ENCODE results near the gene MUC2.

The MUC2 gene

GRCh38 chr11:1074244-1075221, at the start of gene MUC2:
TSS of gene MUC2 (plus strand) at chr11:1074874.
- no peaks in the 10 kb centered on the region for H3K4me1 ChIP-seq
- peaks cover 23% of the 10 kb centered on the region for H3K27me3 ChIP-seq (ENCODE audit: low read depth)
- in situ Hi-C loops (cut with MboI; ENCODE audit: low sequenced_read_pairs), result no loop called here
- H3K4me3 ChIP-seq, result no peak within 1 kb of the TSS
- peak in 1 of 2 experiments; percentile 7 for DNase-seq (ENCODE audit: low spot score in 2 of 2)
- H3K36me3 ChIP-seq (replicated peaks), result no peaks in the 10 kb centered on the region
- H3K9me3 ChIP-seq, result no peaks in the 10 kb centered on the region

- no peaks in the 10 kb centered on the region for H3K27me3 ChIP-seq (ENCODE audit: low read depth)
- no peaks in the 10 kb centered on the region for H3K9me3 ChIP-seq
- no peak overlapping the region for H3K4me3 ChIP-seq
- in situ Hi-C loops (cut with MboI; ENCODE audit: low sequenced_read_pairs), result no loop called here
- no peaks in the 10 kb centered on the region for H3K4me1 ChIP-seq
- no peak for DNase-seq (ENCODE audit: low spot score in 2 of 2)
- H3K36me3 ChIP-seq (replicated peaks), result no peaks in the 10 kb centered on the region
Measured at GRCh38 chr11:1025410-1026162, 49.1 kb upstream of the MUC2 start.

- no peak overlapping the region for H3K4me3 ChIP-seq
- H3K9me3 ChIP-seq, result no peaks in the 10 kb centered on the region
- no peaks in the 10 kb centered on the region for H3K4me1 ChIP-seq
- in situ Hi-C loops (cut with MboI; ENCODE audit: low sequenced_read_pairs), result no loop called here
- no peaks in the 10 kb centered on the region for H3K27me3 ChIP-seq (ENCODE audit: low read depth)
- no peak for DNase-seq (ENCODE audit: low spot score in 2 of 2)
- H3K36me3 ChIP-seq (replicated peaks), result no peaks in the 10 kb centered on the region
Measured at GRCh38 chr11:1026163-1026450, 48.6 kb upstream of the MUC2 start.

DNA sequence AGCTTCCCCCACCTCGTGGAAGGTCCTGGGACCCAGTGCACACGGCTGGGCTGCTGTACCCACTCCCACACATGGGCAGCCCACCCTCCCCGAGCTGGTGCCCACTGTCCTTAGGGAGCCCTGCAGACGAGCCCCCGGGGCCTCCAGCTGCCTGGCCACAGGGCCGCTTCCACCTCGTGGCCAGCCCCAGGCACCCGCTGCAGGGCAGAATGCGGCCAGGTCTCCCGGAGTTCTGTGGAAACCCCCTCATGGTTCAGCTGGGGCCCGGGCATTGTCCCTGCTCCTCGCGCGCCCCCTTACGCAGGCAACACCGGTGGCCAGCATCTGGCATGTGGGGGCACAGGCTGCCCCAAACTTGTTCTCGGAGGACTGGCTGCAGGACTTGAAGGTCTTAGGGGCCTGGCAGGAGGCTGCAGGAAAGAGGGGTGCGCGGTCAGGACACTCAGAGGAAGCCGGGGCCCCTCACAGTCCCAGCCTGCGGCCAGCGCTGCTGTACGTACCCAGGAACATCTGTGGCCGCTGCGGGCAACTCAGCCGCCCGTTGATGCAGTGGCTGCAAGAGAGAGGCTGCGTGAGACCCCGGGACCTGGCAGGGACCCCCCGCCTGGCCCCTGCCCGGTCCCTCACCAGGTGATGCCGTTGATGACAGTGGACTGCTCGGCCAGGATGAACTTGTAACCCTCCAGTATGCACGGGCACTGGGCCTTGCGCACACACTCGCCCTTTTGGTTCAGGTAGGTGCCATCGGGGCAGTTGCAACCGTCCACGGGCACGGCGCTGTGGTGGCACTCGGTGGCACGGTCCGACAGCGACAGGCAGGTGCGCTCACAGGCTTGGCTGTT, 47.8 kb upstream of the MUC2 start:
- no peaks in the 10 kb centered on the region for H3K27me3 ChIP-seq (ENCODE audit: low read depth)
- H3K4me1 ChIP-seq, result no peaks in the 10 kb centered on the region
- no peaks in the 10 kb centered on the region for H3K36me3 ChIP-seq (replicated peaks)
- H3K4me3 ChIP-seq, result no peak overlapping the region
- in situ Hi-C loops (cut with MboI; ENCODE audit: low sequenced_read_pairs), result no loop called here
- H3K9me3 ChIP-seq, result no peaks in the 10 kb centered on the region
- no peak for DNase-seq (ENCODE audit: low spot score in 2 of 2)

DNA sequence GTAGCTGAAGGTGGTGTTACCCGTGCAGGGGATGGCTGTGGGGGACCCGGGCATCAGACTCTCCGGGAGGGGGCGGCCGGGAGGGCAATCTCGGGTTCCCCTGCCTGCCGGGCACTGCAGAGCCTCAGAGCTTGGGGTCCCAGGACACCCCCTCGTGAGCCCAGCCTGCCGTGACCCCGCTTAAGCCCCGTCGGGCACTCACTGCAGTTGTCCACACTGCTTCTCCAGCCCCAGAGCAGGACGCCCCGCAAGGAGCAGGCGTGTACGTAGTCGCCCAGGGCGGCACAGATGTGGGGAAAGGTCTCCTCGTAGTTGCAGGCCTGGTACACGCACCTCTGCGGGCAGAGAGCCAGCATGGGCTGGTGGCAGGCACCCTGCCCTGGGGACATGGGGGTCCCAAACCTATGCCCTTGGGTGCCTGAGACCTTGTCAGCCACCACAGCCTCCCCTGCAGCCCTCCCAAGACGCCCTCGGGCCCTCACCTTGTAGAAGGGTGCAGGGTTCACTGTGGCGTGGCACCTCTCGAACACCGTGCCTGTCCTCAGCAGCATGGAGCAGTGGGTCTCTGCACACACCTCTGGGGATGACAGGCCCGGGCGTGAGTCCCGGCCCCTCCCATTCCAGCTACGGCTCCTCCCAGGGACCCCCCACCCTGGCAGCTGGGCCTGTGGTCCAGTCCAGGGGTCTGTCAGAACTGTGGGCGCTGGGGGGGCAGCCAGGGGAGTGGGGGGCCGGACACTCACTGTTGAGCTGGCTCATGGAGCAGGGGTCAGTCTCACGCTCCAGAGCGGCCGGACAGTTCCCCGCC, 47.0 kb upstream of the MUC2 start:
- no peak for DNase-seq (ENCODE audit: low spot score in 2 of 2)
- in situ Hi-C loops (cut with MboI; ENCODE audit: low sequenced_read_pairs), result no loop called here
- H3K4me3 ChIP-seq, result no peak overlapping the region

GRCh38 chr11:1028291-1028540, 46.5 kb upstream of the MUC2 start:
- Histone ChIP-seq H3K4me1 (no peaks in the 10 kb centered on the region), H3K36me3 (replicated peaks) (no peaks in the 10 kb centered on the region), H3K27me3 (ENCODE audit: low read depth) (no peaks in the 10 kb centered on the region), H3K4me3 (no peak overlapping the region), H3K9me3 (no peaks in the 10 kb centered on the region)
- DNase-seq (ENCODE audit: low spot score in 2 of 2), result no peak
- in situ Hi-C loops (cut with MboI; ENCODE audit: low sequenced_read_pairs), result no loop called here

More for the DNA sequence above, 47.0 kb upstream of the MUC2 start:
- no peaks in the 10 kb centered on the region for H3K36me3 ChIP-seq (replicated peaks)
- H3K4me1 ChIP-seq, result no peaks in the 10 kb centered on the region
- no peaks in the 10 kb centered on the region for H3K27me3 ChIP-seq (ENCODE audit: low read depth)
- no peaks in the 10 kb centered on the region for H3K9me3 ChIP-seq

GRCh38 chr11:1028616-1029015, 46.1 kb upstream of the MUC2 start:
- Histone ChIP-seq H3K9me3 (no peaks in the 10 kb centered on the region), H3K36me3 (replicated peaks) (no peaks in the 10 kb centered on the region), H3K27me3 (ENCODE audit: low read depth) (no peaks in the 10 kb centered on the region), H3K4me3 (no peak overlapping the region), H3K4me1 (no peaks in the 10 kb centered on the region)
- no peak for DNase-seq (ENCODE audit: low spot score in 2 of 2)
- in situ Hi-C loops (cut with MboI; ENCODE audit: low sequenced_read_pairs), result no loop called here

DNA sequence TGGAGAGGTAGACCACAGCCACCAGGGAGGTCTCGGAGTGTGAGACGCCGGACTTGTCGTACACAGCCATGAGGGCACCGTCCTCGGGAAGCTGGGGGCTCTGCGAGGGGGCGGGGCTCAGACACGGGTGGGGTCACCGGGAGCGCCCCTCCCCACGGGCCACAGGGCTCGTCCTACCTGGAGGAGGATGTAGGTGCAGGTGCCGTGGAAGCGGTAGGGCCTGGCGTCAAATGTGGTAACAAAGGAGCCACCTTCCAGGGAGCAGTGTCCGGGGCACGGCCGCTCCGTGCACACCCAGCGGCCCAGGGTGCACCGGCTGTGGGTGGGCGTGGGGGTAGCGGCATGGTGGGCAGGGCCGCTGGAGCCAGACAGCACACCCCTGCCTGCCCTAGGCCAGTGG, 45.6 kb upstream of the MUC2 start:
- Histone ChIP-seq H3K4me1 (no peaks in the 10 kb centered on the region), H3K27me3 (ENCODE audit: low read depth) (no peaks in the 10 kb centered on the region), H3K36me3 (replicated peaks) (no peaks in the 10 kb centered on the region), H3K4me3 (no peak overlapping the region), H3K9me3 (no peaks in the 10 kb centered on the region)
- no peak for DNase-seq (ENCODE audit: low spot score in 2 of 2)
- in situ Hi-C loops (cut with MboI; ENCODE audit: low sequenced_read_pairs), result no loop called here

GRCh38 chr11:1029654-1030053, 45.0 kb upstream of the MUC2 start:
- no peaks in the 10 kb centered on the region for H3K36me3 ChIP-seq (replicated peaks)
- H3K4me1 ChIP-seq, result no peaks in the 10 kb centered on the region
- DNase-seq (ENCODE audit: low spot score in 2 of 2), result no peak
- H3K9me3 ChIP-seq, result no peaks in the 10 kb centered on the region
- H3K4me3 ChIP-seq, result no peak overlapping the region
- in situ Hi-C loops (cut with MboI; ENCODE audit: low sequenced_read_pairs), result no loop called here
- H3K27me3 ChIP-seq (ENCODE audit: low read depth), result no peaks in the 10 kb centered on the region

DNA sequence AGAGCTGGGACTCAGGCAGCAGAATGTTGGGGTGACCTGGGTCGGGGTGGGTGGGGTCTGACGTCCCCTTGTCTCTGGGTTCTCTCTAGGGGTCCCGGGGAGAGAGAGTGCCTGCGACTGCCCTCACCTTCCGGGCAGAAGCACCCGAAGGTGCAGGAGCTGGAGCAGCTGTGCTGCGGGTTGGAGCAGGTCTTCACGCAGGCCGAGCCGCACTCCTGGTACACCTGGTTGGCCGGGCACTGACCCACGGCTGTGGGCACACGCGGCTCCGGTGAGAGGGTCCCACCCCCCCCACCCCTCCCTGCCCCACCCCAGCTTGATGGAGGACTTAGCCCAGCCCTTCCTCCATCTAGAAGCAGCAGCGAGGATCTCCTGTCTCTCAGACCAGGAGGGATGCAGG, 44.6 kb upstream of the MUC2 start:
- H3K9me3 ChIP-seq, result no peaks in the 10 kb centered on the region
- in situ Hi-C loops (cut with MboI; ENCODE audit: low sequenced_read_pairs), result no loop called here
- DNase-seq (ENCODE audit: low spot score in 2 of 2), result no peak
- no peaks in the 10 kb centered on the region for H3K36me3 ChIP-seq (replicated peaks)
- no peak overlapping the region for H3K4me3 ChIP-seq
- no peaks in the 10 kb centered on the region for H3K27me3 ChIP-seq (ENCODE audit: low read depth)
- H3K4me1 ChIP-seq, result no peaks in the 10 kb centered on the region

GRCh38 chr11:1030556-1030955, 44.1 kb upstream of the MUC2 start:
- Histone ChIP-seq H3K9me3 (no peaks in the 10 kb centered on the region), H3K4me1 (no peaks in the 10 kb centered on the region), H3K4me3 (no peak overlapping the region), H3K27me3 (ENCODE audit: low read depth) (no peaks in the 10 kb centered on the region), H3K36me3 (replicated peaks) (no peaks in the 10 kb centered on the region)
- no peak for DNase-seq (ENCODE audit: low spot score in 2 of 2)
- in situ Hi-C loops (cut with MboI; ENCODE audit: low sequenced_read_pairs), result no loop called here

DNA sequence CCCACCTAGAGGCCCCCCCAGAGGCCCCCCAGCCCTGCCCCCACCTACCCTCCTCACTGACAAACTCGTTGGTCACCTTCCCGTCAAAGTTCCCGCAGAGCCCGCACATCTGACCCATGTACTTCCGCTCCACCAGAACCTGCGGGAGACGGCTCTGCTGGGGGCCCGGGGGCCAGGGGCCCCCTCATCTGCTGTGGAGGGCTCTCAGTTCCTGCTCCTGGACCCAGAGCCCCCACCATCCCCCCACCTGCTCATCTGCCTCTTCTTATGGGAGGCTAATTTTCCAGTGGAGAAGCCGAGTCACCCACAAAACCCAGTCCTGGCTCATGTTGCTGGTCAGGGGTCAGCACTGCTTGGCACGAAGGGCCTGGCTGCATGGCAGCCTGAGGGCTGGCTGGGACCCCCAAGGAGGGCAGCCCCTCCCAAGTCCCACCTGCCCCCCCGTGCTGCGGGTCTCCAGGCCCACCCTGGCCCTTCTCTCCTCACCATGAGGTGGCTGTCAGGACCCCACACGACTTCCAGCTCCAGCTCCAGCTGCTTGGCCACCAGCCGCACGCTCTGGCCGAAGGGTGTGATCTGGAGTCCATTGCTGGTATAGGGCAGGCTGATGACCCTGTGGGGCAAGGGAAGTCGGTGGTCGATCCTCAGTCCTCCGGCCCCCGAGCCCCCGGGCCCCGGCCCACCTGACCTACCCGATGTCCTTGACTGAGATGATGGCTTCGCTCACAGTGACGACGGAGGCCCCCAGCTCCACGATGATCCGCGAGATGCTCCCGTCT, 43.4 kb upstream of the MUC2 start:
- DNase-seq (ENCODE audit: low spot score in 2 of 2), result no peak
- no peaks in the 10 kb centered on the region for H3K4me1 ChIP-seq

More for the DNA sequence above, 43.4 kb upstream of the MUC2 start:
- Histone ChIP-seq H3K36me3 (replicated peaks) (no peaks in the 10 kb centered on the region), H3K9me3 (no peaks in the 10 kb centered on the region), H3K4me3 (no peak overlapping the region), H3K27me3 (ENCODE audit: low read depth) (peaks cover 4% of the 10 kb centered on the region; the same call in 1 of the 2 replicates)
- in situ Hi-C loops (cut with MboI; ENCODE audit: low sequenced_read_pairs), result no loop called here

All from HAP-1 (cell line).